ENCODE measurements around the gene SEMA4A.
A peak's percentile ranks its signal among the peaks of the same experiment; 100 is the strongest.

GRCh38 chr1:156140879-156141707 is 12.3 kb upstream of the SEMA4A start:
- TF ChIP-seq CTCF (IDR thresholded peaks at IDR 0.05; ENCODE audit: poor library complexity, severe bottlenecking) = peak; percentile 65
- no peak for TF ChIP-seq REST (IDR thresholded peaks at IDR 0.05; ENCODE audit: borderline replicate concordance)
- no peak for TF ChIP-seq POLR2AphosphoS5 (IDR thresholded peaks at IDR 0.05)
- TF ChIP-seq EZH2 (IDR thresholded peaks at IDR 0.05; ENCODE audit: borderline replicate concordance, insufficient read depth, low read length, poor library complexity, severe bottlenecking) = no peak
- no peak for TF ChIP-seq EP300 (conservative IDR thresholded peaks at IDR 0.05; ENCODE audit: poor library complexity, severe bottlenecking)
- peak; percentile 61 for TF ChIP-seq SMC3 (conservative IDR thresholded peaks at IDR 0.05; ENCODE audit: poor library complexity)

Measured in neural cell (in vitro differentiated cells).